HG02678 (cell line): ENCODE results near the gene CHCHD6.

Source experiments
- ATAC-seq: cut with Tn5 transposase; IDR thresholded peaks from one replicate; pipeline ENCODE4 v1.9.1; 2021; ENCODE audit warnings: mild to moderate bottlenecking, moderate library complexity; ENCODE audit not compliant: unreplicated experiment

The CHCHD6 gene

DNA sequence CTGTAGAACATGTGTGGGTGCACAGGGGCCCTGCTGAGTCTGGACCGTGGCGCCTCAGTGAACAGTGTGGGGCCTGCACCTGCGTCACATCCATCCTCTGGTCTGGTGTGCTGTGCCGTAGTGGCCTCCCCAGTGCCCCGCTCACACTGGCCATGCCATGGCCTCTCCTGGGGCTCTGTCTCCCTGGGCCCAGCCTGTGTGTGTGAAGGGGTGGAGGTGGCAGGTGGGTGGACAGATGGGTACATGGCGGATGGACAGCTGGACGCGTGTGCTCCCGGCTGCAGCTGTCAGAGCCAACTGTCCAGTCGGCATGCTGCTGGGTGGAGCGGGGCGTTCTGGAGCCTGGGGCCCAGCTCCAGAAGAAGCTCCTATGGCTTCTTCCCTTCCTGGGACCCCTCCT is 296.7 kb downstream of the CHCHD6 start:
- ATAC-seq: no peak

DNA sequence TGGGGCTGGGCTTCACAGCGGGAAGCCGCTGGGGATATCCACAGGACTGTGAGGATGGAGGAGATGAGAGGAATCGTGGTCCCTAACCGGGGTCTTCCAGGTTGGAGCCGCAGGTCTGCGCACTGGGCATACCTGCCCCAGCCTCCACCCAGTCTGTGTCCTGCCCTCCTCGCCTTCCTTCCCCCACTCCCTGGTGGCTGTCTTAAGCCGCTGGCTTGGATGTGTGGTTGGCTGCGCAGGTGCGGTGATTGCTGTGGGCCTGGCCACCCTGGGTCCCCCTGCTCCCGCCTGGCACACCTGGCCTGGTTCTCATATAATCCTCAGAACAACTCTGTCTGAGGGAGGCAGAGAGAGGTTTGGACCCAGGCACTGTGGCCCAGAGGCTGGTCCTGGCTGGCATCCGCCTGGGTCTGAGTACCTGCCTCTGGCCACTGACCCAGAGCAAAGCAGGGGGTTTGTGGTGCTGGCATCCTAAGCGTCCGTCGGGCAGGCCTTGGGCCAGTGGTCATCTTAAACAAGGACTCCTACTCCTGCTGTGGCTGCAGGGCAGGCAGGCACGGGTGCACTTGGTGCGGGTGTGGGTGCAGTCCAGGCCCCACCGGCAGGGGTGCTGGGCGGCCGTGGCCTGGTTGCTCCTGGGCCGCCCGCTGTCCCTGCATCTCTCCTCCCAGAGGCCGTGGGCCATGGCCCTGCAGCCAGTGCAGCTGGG is 297.6 kb downstream of the CHCHD6 start:
- no peak for ATAC-seq

DNA sequence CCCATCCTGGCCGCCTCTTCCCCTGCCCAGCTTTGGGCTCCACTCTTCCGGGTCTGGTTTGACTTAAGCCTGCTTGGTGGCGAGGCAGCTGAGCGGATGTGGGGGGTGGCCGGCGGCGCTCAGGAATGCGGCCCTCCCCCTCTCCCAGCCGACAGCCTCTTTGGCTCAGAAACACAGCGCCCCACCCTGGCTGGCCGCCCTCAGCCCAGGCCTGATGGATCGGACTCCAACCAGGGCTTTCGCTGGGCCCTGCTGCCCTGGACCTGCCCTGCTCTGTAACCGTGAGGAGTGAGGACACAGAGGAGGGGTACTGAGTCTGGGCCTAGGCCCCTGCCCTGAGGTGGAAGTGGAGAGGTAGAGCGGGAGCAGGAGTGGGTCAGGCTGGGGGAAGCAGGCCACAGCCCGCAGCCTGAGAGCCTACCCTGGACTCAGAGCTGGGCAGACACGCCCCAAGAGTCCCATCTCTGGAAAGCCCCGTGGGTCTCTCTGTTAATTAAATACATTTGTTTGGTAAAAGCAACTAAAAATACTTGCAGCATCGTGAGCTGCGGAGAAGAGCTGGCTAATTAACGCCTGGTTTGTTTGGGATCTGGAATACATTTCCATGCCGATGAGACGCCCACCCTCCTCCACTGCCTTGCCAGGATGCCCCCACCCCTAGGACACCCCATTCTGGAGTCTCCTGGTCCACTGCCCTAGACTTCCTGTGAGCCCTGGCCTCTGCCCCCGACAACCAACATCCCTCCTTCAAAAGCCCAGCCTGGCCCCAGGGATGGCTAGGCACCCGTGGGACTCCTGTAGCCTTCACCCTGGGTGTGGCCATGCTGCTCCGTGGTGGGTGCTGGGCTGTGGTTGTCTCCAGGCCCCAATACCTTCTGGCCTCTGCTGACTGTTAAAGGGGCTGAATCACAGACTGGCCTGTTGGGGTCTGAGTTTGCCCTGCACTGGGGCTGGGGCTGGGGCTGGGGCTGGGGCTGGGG is 298.4 kb downstream of the CHCHD6 start:
- no peak for ATAC-seq

DNA sequence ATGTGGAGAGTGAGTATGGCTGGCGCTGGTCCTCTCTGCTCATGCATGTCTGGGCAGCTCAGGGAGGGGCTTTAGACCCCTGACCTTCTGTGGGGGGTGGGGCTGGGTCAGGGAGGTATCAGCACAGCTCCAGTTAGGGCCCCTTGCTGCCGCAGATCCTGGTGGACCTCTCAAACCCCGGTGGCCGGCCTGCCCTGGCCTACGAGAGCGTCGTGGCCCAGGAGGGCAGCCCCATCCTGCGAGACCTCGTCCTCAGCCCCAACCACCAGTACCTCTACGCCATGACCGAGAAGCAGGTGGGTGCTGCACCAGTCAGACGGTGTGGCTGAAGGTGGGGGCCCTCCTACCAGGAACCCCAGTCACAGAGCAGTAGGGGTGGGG is 299.1 kb downstream of the CHCHD6 start:
- ATAC-seq: no peak

DNA sequence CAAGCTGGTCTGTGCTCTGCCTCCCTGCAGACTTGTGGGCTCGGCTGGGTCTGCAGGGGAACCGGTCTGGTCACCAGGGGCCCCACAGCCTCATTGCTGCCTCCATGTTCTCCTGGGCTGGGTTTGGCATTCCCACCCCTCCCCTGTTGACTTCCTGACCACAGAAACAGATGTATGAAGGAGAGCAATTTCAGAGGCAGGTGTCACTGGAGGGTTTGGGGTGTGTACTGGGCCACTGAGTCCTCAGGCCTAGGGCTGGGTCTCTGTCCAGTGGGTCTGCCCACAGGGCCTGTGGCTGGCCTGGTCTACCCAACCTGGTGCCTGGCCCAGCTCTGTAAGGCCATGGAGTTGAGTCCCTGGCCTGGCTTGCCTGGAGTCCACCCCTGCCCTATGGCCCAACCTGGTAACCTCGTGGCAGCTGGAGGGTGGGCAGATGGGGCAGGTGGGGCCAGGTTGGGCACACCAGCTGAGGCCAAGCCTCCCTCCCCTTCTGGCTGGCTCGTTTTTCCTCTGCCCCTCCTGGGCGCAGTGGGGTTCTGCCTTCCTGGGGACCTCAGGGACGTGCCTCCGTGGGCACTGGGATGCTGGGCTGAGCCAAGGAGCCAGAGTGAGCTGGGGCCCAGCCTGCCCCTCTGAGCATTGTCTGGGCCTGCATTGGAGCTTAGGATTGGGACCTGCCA is 299.7 kb downstream of the CHCHD6 start:
- no peak for ATAC-seq

DNA sequence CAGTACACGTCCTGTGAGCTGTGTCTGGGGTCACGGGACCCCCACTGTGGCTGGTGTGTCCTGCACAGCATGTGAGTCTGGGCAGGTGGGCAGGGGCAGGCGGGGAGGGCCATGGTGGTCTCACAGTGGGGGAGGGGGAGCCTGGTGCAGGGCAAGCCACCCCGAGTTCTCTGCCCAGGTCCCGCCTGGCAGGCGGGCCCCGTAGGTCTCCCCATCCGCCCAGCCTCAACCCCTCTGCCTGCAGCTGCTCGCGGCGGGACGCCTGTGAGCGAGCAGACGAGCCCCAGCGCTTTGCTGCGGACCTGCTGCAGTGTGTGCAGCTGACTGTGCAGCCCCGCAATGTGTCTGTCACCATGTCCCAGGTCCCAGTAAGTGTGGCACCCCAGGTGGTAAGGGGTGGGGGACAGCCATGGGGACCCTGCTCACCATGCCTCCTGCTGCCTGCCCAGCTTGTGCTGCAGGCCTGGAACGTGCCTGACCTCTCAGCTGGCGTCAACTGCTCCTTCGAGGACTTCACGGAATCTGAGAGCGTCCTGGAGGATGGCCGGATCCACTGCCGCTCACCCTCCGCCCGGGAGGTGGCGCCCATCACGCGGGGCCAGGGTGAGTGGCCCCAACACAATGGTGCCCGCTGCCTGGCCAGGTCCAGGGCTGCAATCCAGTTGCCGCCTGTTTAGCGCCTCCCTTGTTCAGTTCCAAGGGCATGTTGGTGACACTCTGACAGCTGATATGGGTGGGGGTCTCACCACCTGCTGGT is 300.8 kb downstream of the CHCHD6 start:
- no peak for ATAC-seq

DNA sequence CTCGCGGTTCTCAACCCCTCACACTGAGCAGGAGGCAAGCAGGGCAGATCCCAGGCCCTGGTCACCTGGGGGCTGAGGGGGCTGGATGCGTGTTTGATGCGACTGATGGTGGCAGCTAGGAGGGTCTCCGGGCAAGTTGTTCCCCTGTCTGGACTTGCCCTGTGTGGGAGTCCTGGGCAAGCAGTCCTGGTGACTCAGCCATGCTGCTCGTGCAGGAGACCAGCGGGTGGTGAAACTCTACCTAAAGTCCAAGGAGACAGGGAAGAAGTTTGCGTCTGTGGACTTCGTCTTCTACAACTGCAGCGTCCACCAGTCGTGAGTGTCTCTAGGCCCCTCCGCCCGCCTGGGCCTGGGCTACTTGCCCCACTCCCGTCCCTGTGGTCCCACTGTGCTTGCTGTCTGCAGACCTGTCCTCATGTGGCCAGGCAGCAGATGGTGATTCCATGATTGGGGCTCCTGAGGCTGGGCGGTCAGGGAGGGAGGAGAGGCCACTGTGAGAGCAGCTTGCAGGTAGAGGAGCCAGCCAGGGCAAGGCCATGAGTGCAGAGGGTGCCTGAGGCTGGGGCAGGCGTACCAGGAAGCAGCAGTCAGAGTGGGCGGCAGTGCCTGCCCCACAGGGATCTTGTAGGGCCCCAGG is 301.9 kb downstream of the CHCHD6 start:
- no peak for ATAC-seq

DNA sequence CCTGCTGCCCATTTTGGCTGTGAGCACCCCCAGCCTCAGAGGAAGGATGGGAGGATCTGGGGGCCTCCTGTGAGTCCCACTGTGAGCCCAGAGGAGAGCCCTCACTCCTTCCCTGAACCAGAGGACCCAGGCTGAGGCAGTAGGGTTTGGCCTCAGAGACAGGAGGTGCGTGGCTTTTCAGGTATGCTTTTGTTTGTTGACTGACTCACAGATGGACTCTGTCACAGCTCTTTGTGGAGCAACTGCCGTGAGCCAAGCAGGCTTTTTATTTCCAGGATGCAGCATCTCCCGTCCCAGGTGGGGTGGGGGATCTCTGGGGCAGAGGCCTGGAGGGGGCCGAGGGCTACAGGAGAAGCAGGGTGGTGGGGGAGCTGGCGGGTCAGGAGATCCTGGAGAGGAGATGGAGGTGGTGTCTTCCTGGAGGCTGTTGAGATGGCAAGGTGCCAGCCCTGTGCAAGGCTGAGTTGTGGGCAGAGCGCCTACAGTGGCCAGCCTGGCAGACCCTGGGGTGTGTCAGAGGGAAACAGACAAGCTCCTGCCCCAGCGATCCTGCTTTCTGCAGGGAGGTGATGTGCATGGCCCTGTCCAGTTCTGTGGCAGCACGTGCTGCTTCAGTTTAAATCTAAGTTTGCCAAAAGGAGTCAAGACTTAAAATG is 302.9 kb downstream of the CHCHD6 start:
- no peak for ATAC-seq

DNA sequence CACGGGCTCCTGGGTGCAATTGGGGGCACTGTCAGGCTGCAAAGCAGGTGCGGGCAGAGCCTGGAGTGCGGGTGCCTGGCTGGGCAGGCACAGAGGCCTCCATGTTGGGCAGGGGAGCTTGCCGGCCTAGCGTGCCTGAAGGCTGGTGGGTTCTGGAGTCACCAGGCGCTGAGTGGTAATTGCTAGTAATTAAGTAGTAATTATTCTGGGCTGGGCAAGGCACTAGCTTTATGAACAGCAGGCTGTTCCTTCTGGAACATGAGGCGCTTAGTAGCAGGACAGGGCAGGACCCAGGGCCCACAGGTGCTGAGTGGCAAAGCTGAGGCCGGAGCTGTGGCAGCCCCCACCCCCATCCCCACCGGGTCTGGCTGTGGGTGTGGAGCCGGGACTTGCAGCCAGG is 304.2 kb downstream of the CHCHD6 start:
- no peak for ATAC-seq

DNA sequence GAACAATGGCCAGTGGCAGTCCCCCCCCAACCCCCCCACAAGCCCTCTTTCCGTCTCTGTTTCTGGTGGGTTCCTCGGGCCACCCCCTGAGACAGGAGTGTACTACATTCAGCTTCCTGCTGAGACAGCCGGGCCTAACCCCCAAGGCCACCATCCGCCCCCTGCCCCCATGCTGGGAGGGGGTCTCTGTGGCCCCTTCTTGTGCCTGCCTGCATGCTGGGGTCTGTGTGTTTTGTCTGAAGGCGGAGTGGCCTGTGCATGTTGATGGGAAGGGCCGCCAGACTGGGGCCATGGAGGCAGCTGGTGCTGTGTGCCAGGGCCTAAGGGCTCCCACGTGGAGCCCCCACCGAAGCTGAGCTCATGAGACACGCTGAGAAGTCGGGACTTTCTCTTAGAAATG is 305.5 kb downstream of the CHCHD6 start:
- ATAC-seq: no peak
